ENCODE results near the gene S100A2. TPM values are rescaled to one million over a fixed set of nuclear protein-coding genes. Genes with fewer than 3 reads are reported as not detected.

S100A2 gene
- total and polyA plus RNA-seq, 2 experiments from 2014 or later: 1.7 to 8.6 TPM

DNA sequence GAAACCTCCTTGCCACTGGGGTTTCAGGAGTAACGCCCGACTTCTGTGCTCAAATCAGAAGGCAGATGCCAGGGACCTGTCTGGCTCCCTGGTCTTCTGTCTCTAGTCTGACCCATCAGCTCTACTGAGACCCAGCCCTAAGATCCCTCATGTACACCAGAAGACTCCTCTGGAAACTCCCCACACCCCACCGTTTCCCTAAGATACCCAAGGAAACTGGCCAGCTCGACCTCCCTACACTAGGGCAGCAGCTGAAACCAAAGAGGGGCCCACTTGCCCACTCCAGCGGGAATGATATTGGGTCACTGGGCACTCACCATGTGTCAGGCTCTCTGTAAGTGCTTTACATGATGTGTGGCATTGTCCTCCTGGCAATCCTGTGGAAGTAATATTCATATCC, 47.8 kb upstream of the S100A2 start:
- Histone ChIP-seq H3K27me3 (replicated peaks; ENCODE audit: insufficient read depth) (no peaks in the 10 kb centered on the region), H3K36me3 (ENCODE audit: low read depth) (0 out of 2 replicates have a peak, but pooled peaks cover under 1% of the 10 kb centered on the region), H3K27ac (peak overlapping the region; percentile 76), H3K4me1 (ENCODE audit: insufficient read depth) (peaks cover 42% of the 10 kb centered on the region), H2AFZ (peak overlapping the region; percentile 73), H3K9me3 (ENCODE audit: low read depth) (no peaks in the 10 kb centered on the region), H3K9ac (peak overlapping the region; percentile 97), H3K9me2 (ENCODE audit: insufficient read depth) (no peaks in the 10 kb centered on the region), H3K4me2 (ENCODE audit: unreplicated experiment) (peak overlapping the region; percentile 93), H4K20me1 (ENCODE audit: insufficient read depth) (no peaks in the 10 kb centered on the region), H3K4me3 (peak overlapping the region; percentile 96), H3K79me2 (ENCODE audit: insufficient read depth) (peaks cover 48% of the 10 kb centered on the region), H3F3A (ENCODE audit: insufficient read depth) (peaks cover 41% of the 10 kb centered on the region)
- in situ Hi-C loops (cut with MboI): no loop called here
- DNase-seq: no peak
- TF ChIP-seq EZH2phosphoT487 (IDR thresholded peaks at IDR 0.05; ENCODE audit: insufficient read depth, low read depth): no peak
- TF ChIP-seq EZH2 (IDR thresholded peaks at IDR 0.05; ENCODE audit: insufficient read depth, poor library complexity, severe bottlenecking): no peak
- WGBS, 2 experiments (ENCODE audit: low coverage in 1 of 2, low lambda C conversion rate in 2 of 2, missing lambda C conversion rate in 2 of 2): 78 to 86% methylated on average over 5 of the region's 5 CpGs

DNA sequence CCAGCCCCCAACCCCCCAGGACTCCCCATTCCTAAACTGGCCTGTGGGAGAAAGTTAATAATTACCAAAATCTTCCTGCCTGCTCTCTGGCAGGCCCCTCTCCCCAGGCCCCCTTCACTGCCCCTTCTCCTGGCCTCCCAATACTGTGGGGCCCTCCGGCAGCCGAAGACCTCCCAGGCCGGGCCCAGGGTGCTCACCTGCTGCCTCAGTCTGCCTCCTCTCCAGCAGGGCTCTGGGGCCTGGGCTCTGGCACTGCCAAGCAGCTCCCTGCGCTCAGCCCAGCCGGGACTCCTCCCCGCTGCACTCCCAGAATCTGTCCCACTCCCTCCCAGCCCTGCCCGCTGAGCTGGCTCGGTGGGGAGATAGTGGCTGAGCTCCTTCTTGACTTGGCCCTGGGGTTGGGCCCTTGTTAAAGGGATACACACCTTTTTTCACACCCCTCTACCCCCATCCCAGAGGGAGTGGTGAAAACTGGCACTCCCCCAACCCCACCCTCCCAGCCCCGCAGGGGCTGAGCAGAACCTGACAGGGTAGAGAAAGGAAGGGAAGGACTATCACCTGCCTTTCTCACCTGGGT, 47.2 kb upstream of the S100A2 start, which contains the start of gene S100A16:
S100A16 (minus strand) TSS at position 383 of the 577 bp plus-strand sequence. CDS start 4,986 bp downstream, outside the sequence.
- WGBS, 2 experiments (ENCODE audit: low coverage in 1 of 2, low lambda C conversion rate in 2 of 2, missing lambda C conversion rate in 2 of 2): 1% methylated on average over 9 of the region's 9 CpGs

DNA sequence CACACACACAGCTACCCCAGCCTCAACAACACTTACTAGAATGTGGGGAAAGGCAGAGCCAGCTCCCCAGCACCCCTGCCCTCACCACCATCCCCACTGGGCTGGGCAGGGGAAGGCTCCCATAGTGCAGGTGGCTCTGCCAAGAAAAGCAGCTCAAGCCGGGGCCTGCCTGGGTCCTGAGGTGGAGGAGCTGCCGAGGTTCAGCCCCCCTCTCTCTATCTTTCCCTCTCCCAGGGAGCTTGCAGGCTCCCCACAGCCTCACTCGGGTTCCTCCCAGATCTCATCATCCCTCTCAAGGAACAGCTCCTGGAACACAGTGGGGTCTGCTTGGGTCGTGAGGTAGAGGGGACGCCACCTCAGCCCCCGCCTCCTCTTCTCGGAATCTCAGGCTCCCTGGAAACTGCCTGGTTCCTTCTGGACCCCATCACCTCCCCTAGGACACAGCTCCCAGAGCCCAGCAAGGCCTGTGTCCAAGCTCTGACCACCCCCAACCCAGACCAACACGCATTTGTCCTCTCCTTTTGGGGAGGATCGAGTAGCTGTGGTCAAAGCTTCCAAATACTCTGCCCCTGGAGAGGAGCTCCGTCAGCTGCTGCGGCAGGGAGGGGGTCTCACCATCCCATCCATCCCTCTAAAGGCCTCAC, 46.6 kb upstream of the S100A2 start:
- Histone ChIP-seq H3K4me2 (ENCODE audit: unreplicated experiment) (peak overlapping the region; percentile 93), H3K4me1 (ENCODE audit: insufficient read depth) (peaks cover 38% of the 10 kb centered on the region), H3K36me3 (ENCODE audit: low read depth) (peaks cover 3% of the 10 kb centered on the region; the same call in 1 of the 2 replicates), H3K27ac (peak overlapping the region; percentile 76), H3K9me2 (ENCODE audit: insufficient read depth) (no peaks in the 10 kb centered on the region), H3K9me3 (ENCODE audit: low read depth) (no peaks in the 10 kb centered on the region), H3K4me3 (peak overlapping the region; percentile 96), H3K9ac (peak overlapping the region; percentile 97), H3F3A (ENCODE audit: insufficient read depth) (peaks cover 30% of the 10 kb centered on the region), H4K20me1 (ENCODE audit: insufficient read depth) (no peaks in the 10 kb centered on the region), H3K79me2 (ENCODE audit: insufficient read depth) (peaks cover 60% of the 10 kb centered on the region), H3K27me3 (replicated peaks; ENCODE audit: insufficient read depth) (no peaks in the 10 kb centered on the region), H2AFZ (peak overlapping the region; percentile 73; the same call in 1 of the 2 replicates)
- in situ Hi-C loops (cut with MboI): no loop called here
- 1 to 3% methylated on average over 11 of the region's 11 CpGs for WGBS, 2 experiments (ENCODE audit: low coverage in 1 of 2, low lambda C conversion rate in 2 of 2, missing lambda C conversion rate in 2 of 2)
- DNase-seq: peak; percentile 42
- TF ChIP-seq EZH2 (IDR thresholded peaks at IDR 0.05; ENCODE audit: insufficient read depth, poor library complexity, severe bottlenecking) (no peak), EZH2phosphoT487 (IDR thresholded peaks at IDR 0.05; ENCODE audit: insufficient read depth, low read depth) (no peak)

More for the DNA sequence above, 47.2 kb upstream of the S100A2 start, which contains the start of gene S100A16:
- DNase-seq: peak; percentile 90
- Histone ChIP-seq H3K4me2 (ENCODE audit: unreplicated experiment) (peak within 1 kb of the TSS; percentile 93), H3K27me3 (replicated peaks; ENCODE audit: insufficient read depth) (no peaks in the 10 kb centered on the region), H3K27ac (peak within 1 kb of the TSS; percentile 76), H4K20me1 (ENCODE audit: insufficient read depth) (no peaks in the 10 kb centered on the region), H3K9ac (peak within 1 kb of the TSS; percentile 97), H3K9me2 (ENCODE audit: insufficient read depth) (no peaks in the 10 kb centered on the region), H2AFZ (peak within 1 kb of the TSS; percentile 73), H3K79me2 (ENCODE audit: insufficient read depth) (peaks cover 54% of the 10 kb centered on the region), H3K9me3 (ENCODE audit: low read depth) (no peaks in the 10 kb centered on the region), H3K4me3 (peak within 1 kb of the TSS; percentile 96), H3F3A (ENCODE audit: insufficient read depth) (peaks cover 36% of the 10 kb centered on the region), H3K4me1 (ENCODE audit: insufficient read depth) (peaks cover 44% of the 10 kb centered on the region), H3K36me3 (ENCODE audit: low read depth) (no peaks in the 10 kb centered on the region)
- in situ Hi-C loops (cut with MboI): no loop called here
- TF ChIP-seq EZH2 (IDR thresholded peaks at IDR 0.05; ENCODE audit: insufficient read depth, poor library complexity, severe bottlenecking): no peak
- TF ChIP-seq EZH2phosphoT487 (IDR thresholded peaks at IDR 0.05; ENCODE audit: insufficient read depth, low read depth): no peak

DNA sequence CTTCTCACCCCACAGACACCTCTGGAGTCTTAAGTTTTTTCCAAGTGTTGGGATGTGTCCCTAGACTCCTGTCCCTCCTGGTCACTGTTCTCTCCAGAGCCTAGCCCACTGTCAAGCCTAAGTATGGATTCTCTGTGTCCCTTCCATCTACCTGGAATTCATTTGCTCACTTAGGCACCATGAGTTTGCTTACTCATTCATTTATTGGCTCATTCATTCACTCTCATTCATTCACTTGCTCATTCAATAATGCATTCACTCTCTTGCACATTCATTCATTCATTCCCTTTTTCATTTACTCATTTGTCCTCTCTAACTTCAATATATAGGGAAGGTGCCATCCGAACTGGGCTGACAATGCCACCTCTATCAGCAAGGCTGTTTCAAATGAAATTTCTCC, 45.7 kb upstream of the S100A2 start:
- no peak overlapping the region for H2AFZ ChIP-seq
- peak overlapping the region; percentile 96 for H3K4me3 ChIP-seq
- DNase-seq: peak; percentile 53
- peaks cover 12% of the 10 kb centered on the region for H3K36me3 ChIP-seq (ENCODE audit: low read depth)
- H3K27me3 ChIP-seq (replicated peaks; ENCODE audit: insufficient read depth): no peaks in the 10 kb centered on the region
- peaks cover 32% of the 10 kb centered on the region for H3K4me1 ChIP-seq (ENCODE audit: insufficient read depth)
- no peaks in the 10 kb centered on the region for H3K9me2 ChIP-seq (ENCODE audit: insufficient read depth)
- peaks cover 68% of the 10 kb centered on the region for H3K79me2 ChIP-seq (ENCODE audit: insufficient read depth)
- no peak for TF ChIP-seq EZH2phosphoT487 (IDR thresholded peaks at IDR 0.05; ENCODE audit: insufficient read depth, low read depth)
- TF ChIP-seq EZH2 (IDR thresholded peaks at IDR 0.05; ENCODE audit: insufficient read depth, poor library complexity, severe bottlenecking): no peak
- H3K9ac ChIP-seq: peak overlapping the region; percentile 97
- H3K9me3 ChIP-seq (ENCODE audit: low read depth): no peaks in the 10 kb centered on the region
- H4K20me1 ChIP-seq (ENCODE audit: insufficient read depth): no peaks in the 10 kb centered on the region
- peak overlapping the region; percentile 93 for H3K4me2 ChIP-seq (ENCODE audit: unreplicated experiment)
- in situ Hi-C loops (cut with MboI): no loop called here
- 35 to 44% methylated on average over 1 of the region's 1 CpG for WGBS, 2 experiments (ENCODE audit: low coverage in 1 of 2, low lambda C conversion rate in 2 of 2, missing lambda C conversion rate in 2 of 2)
- H3K27ac ChIP-seq: peak overlapping the region; percentile 76
- peaks cover 31% of the 10 kb centered on the region for H3F3A ChIP-seq (ENCODE audit: insufficient read depth)
